ENCODE measurements around the gene ZNF79.

Gene ZNF79

DNA sequence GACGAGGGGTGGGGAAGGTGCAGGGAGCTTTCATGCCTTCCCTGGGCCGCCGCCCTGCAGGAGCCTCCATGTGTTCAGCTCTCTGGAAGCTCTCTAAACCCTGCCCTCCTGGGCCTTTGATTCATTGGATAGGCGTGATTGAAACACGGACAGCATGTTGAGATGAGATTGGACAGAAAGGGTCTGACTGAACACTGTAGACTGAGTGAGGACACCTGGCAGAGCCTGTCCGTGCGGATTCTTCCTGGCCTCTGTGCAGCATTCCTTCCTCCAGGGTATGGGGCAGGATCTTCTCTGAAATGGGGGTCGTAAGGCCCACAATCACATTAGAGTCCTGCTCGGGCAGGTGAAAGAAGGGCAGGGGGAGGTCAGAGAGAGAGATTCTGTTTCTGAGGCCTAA is 14.2 kb downstream of the ZNF79 start:
- no peak overlapping the region for H3K27ac ChIP-seq (replicated peaks; ENCODE audit: low read length)

DNA sequence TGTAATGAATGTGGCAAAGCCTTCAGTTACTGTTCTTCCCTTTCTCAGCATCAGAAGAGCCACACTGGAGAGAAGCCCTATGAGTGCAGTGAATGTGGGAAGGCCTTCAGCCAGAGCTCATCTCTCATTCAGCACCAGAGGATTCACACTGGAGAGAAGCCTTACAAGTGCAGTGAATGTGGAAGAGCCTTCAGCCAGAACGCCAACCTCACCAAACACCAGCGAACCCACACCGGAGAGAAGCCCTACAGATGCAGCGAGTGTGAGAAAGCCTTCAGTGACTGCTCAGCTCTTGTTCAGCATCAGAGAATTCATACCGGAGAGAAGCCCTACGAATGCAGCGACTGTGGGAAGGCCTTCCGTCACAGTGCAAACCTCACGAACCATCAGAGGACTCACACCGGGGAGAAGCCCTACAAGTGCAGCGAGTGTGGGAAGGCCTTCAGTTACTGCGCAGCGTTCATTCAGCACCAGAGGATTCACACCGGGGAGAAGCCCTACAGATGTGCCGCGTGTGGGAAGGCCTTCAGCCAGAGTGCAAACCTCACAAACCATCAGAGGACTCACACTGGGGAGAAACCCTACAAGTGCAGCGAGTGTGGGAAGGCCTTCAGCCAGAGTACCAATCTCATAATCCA is 20.2 kb downstream of the ZNF79 start:
- Histone ChIP-seq H4K8ac (ENCODE audit: low read depth, low read length) (no peak overlapping the region), H3K4me1 (ENCODE audit: control insufficient read depth in 2 of 2, insufficient read depth in 1 of 2, low read depth in 1 of 2, low read length in 2 of 2) (peaks cover 5% of the 10 kb centered on the region in 2 donors), H3K27ac (replicated peaks; ENCODE audit: low read length) (no peak overlapping the region), H3K4me3 (ENCODE audit: low read length in 2 of 2) (no peak overlapping the region), H3K18ac (ENCODE audit: low read length) (no peak overlapping the region), H2AK5ac (ENCODE audit: low read depth, low read length) (no peak overlapping the region), H2BK15ac (ENCODE audit: low read length) (no peak overlapping the region), H2BK12ac (ENCODE audit: low read length) (no peak overlapping the region), H3K4me2 (ENCODE audit: insufficient read depth, low read length, poor library complexity, severe bottlenecking) (no peak overlapping the region), H3K4ac (ENCODE audit: low read length) (no peak overlapping the region), H3K9ac (ENCODE audit: low read depth, low read length, poor library complexity) (no peak overlapping the region), H2BK120ac (ENCODE audit: low read depth, low read length) (no peak overlapping the region), H2BK5ac (ENCODE audit: low read length) (no peak overlapping the region), H3K23ac (ENCODE audit: low read depth, low read length, poor library complexity) (no peak overlapping the region), H3K9me3 (replicated peaks in 1 of 2; ENCODE audit: control insufficient read depth in 2 of 2, insufficient read depth in 1 of 2, low read depth in 1 of 2, low read length in 2 of 2) (peaks cover 11 to 62% of the 10 kb centered on the region in 2 donors), H3K79me1 (ENCODE audit: low read depth, low read length) (no peaks in the 10 kb centered on the region), H3K14ac (ENCODE audit: low read length) (no peak overlapping the region), H3K36me3 (replicated peaks in 1 of 2; ENCODE audit: control insufficient read depth in 2 of 2, insufficient read depth in 2 of 2, low read length in 2 of 2) (peaks cover 67 to 89% of the 10 kb centered on the region in 2 donors), H2AFZ (ENCODE audit: low read length) (no peak overlapping the region), H4K91ac (ENCODE audit: low read depth, low read length, poor library complexity) (no peak overlapping the region), H3K27me3 (ENCODE audit: control insufficient read depth in 3 of 3, insufficient read depth in 3 of 3, low read depth in 1 of 3, low read length in 3 of 3) (no peaks in the 10 kb centered on the region)
- WGBS, 2 donors (ENCODE audit: extremely low coverage in 2 of 2, insufficient read length in 2 of 2, insufficient replicate concordance in 1 of 2), result no CpG with 5 or more reads among the region's 17 CpGs
- no peak for DNase-seq (ENCODE audit: low spot score)

More for the DNA sequence above, 14.2 kb downstream of the ZNF79 start:
- Histone ChIP-seq H2BK5ac (ENCODE audit: low read length) (no peak overlapping the region), H3K4me1 (ENCODE audit: control insufficient read depth in 2 of 2, insufficient read depth in 1 of 2, low read depth in 1 of 2, low read length in 2 of 2) (no peaks in the 10 kb centered on the region), H3K4me3 (ENCODE audit: low read length in 2 of 2) (no peak overlapping the region), H2AK5ac (ENCODE audit: low read depth, low read length) (no peak overlapping the region), H3K4ac (ENCODE audit: low read length) (no peak overlapping the region), H3K27me3 (ENCODE audit: control insufficient read depth in 3 of 3, insufficient read depth in 3 of 3, low read depth in 1 of 3, low read length in 3 of 3) (no peaks in the 10 kb centered on the region), H3K79me1 (ENCODE audit: low read depth, low read length) (no peaks in the 10 kb centered on the region), H3K9me3 (replicated peaks in 1 of 2; ENCODE audit: control insufficient read depth in 2 of 2, insufficient read depth in 1 of 2, low read depth in 1 of 2, low read length in 2 of 2) (peaks cover 0 to 13% of the 10 kb centered on the region in 2 donors), H2BK12ac (ENCODE audit: low read length) (no peak overlapping the region), H3K4me2 (ENCODE audit: insufficient read depth, low read length, poor library complexity, severe bottlenecking) (no peak overlapping the region), H2AFZ (ENCODE audit: low read length) (no peak overlapping the region), H2BK120ac (ENCODE audit: low read depth, low read length) (no peak overlapping the region), H3K23ac (ENCODE audit: low read depth, low read length, poor library complexity) (no peak overlapping the region), H3K9ac (ENCODE audit: low read depth, low read length, poor library complexity) (no peak overlapping the region), H2BK15ac (ENCODE audit: low read length) (no peak overlapping the region), H3K14ac (ENCODE audit: low read length) (no peak overlapping the region), H4K91ac (ENCODE audit: low read depth, low read length, poor library complexity) (no peak overlapping the region), H4K8ac (ENCODE audit: low read depth, low read length) (no peak overlapping the region), H3K36me3 (replicated peaks in 1 of 2; ENCODE audit: control insufficient read depth in 2 of 2, insufficient read depth in 2 of 2, low read length in 2 of 2) (peaks cover 45 to 91% of the 10 kb centered on the region in 2 donors), H3K18ac (ENCODE audit: low read length) (no peak overlapping the region)
- WGBS, 2 donors (ENCODE audit: extremely low coverage in 2 of 2, insufficient read length in 2 of 2, insufficient replicate concordance in 1 of 2), result no CpG with 5 or more reads among the region's 9 CpGs
- no peak for DNase-seq (ENCODE audit: low spot score)

DNA sequence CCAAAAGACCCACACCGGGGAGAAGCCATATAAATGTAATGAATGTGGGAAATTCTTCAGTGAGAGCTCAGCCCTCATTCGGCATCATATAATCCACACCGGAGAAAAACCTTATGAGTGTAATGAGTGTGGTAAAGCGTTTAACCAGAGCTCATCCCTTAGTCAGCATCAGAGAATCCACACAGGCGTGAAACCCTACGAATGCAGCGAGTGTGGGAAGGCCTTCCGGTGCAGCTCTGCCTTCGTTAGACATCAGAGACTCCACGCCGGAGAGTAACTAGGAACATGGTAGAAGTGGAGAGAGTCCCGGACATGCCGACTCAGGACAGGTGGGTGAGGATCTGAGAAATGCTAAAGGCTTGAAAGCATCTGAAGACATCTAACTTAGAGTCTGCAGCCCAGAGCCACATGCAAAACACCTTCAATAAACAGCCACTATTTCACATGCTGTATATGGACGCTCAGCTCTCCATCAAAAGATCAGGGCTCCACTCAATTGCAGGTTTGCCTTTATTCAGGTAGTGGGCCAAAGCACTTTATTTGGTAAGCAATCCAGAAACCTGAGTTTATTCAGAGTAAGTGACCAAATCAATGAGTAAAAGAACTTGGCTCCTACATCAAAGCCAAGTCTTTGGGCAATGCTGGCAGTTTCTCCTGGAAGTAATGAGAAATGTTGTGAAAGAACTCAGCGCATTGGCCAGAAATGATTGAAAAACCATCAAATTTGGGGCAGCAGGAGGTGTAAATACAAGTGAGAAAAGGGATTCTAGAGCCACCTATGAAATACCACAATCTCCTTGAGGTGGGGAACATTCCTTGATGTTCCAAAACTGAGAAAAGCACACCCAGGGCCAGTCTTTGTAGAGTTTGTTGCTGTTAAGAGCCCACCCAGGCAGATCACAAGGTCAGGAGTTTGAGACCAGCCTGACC is 21.0 kb downstream of the ZNF79 start:
- no peak overlapping the region for H3K27ac ChIP-seq (replicated peaks; ENCODE audit: low read length)
- no peak for DNase-seq (ENCODE audit: low spot score)
- no peak overlapping the region for H3K18ac ChIP-seq (ENCODE audit: low read length)
- no peak overlapping the region for H2AK5ac ChIP-seq (ENCODE audit: low read depth, low read length)
- no peak overlapping the region for H3K23ac ChIP-seq (ENCODE audit: low read depth, low read length, poor library complexity)
- H3K14ac ChIP-seq (ENCODE audit: low read length), result no peak overlapping the region
- H2BK5ac ChIP-seq (ENCODE audit: low read length), result no peak overlapping the region
- no peak overlapping the region for H3K4ac ChIP-seq (ENCODE audit: low read length)
- H2BK120ac ChIP-seq (ENCODE audit: low read depth, low read length), result no peak overlapping the region
- no peak overlapping the region for H2BK15ac ChIP-seq (ENCODE audit: low read length)
- H4K8ac ChIP-seq (ENCODE audit: low read depth, low read length), result no peak overlapping the region
- H3K9me3 ChIP-seq (replicated peaks in 1 of 2; ENCODE audit: control insufficient read depth in 2 of 2, insufficient read depth in 1 of 2, low read depth in 1 of 2, low read length in 2 of 2), result peaks cover 11 to 65% of the 10 kb centered on the region in 2 donors
- peaks cover 2% of the 10 kb centered on the region for H3K79me1 ChIP-seq (ENCODE audit: low read depth, low read length)
- H2BK12ac ChIP-seq (ENCODE audit: low read length), result no peak overlapping the region
- no peak overlapping the region for H3K4me2 ChIP-seq (ENCODE audit: insufficient read depth, low read length, poor library complexity, severe bottlenecking)
- H4K91ac ChIP-seq (ENCODE audit: low read depth, low read length, poor library complexity), result no peak overlapping the region
- WGBS, 2 donors (ENCODE audit: extremely low coverage in 2 of 2, insufficient read length in 2 of 2, insufficient replicate concordance in 1 of 2), result no CpG with 5 or more reads among the region's 15 CpGs
- no peak overlapping the region for H3K4me3 ChIP-seq (ENCODE audit: low read length in 2 of 2)
- H2AFZ ChIP-seq (ENCODE audit: low read length), result no peak overlapping the region
- peaks cover 70 to 92% of the 10 kb centered on the region in 2 donors for H3K36me3 ChIP-seq (replicated peaks in 1 of 2; ENCODE audit: control insufficient read depth in 2 of 2, insufficient read depth in 2 of 2, low read length in 2 of 2)
- peaks cover 9 to 13% of the 10 kb centered on the region in 2 donors for H3K4me1 ChIP-seq (ENCODE audit: control insufficient read depth in 2 of 2, insufficient read depth in 1 of 2, low read depth in 1 of 2, low read length in 2 of 2)
- no peaks in the 10 kb centered on the region for H3K27me3 ChIP-seq (ENCODE audit: control insufficient read depth in 3 of 3, insufficient read depth in 3 of 3, low read depth in 1 of 3, low read length in 3 of 3)
- H3K9ac ChIP-seq (ENCODE audit: low read depth, low read length, poor library complexity), result no peak overlapping the region

All from neuronal stem cell (in vitro differentiated cells).